Kidney glomerular epithelial cell (primary cell): ENCODE data around the gene MYT1.
"Not testable (repeated sequence)": the region's sequence is repeated elsewhere in the genome, so short reads cannot be mapped to it uniquely, and the experiment has no call there.

Source experiments
- DNase-seq: peaks from one replicate; lab custom pipeline; 2025; lab: John Stamatoyannopoulos, UW

Gene MYT1

GRCh38 chr20:64234291-64234791 is 70.1 kb downstream of the MYT1 start:
- DNase-seq: no peak

- DNase-seq: not testable (repeated sequence)
Measured at GRCh38 chr20:64234921-64235565, 70.8 kb downstream of the MYT1 start.

- no peak for DNase-seq
Measured at GRCh38 chr20:64236137-64237088, 72.2 kb downstream of the MYT1 start.

- DNase-seq: no peak
Measured at GRCh38 chr20:64237316-64237715, 73.1 kb downstream of the MYT1 start.

GRCh38 chr20:64238115-64238825 is 74.0 kb downstream of the MYT1 start:
- no peak for DNase-seq

- no peak for DNase-seq
Measured at GRCh38 chr20:64238851-64239387, 74.7 kb downstream of the MYT1 start.

GRCh38 chr20:64239449-64240242 is 75.4 kb downstream of the MYT1 start:
- DNase-seq: no peak

- no peak for DNase-seq
Measured at GRCh38 chr20:64240243-64241015, 76.2 kb downstream of the MYT1 start.

GRCh38 chr20:64241061-64241460 is 76.8 kb downstream of the MYT1 start:
- DNase-seq: no peak

- DNase-seq: no peak
Measured at GRCh38 chr20:64242003-64242796, 77.9 kb downstream of the MYT1 start.

GRCh38 chr20:64242797-64243475 is 78.7 kb downstream of the MYT1 start:
- no peak for DNase-seq

GRCh38 chr20:64244281-64244805 is 80.1 kb downstream of the MYT1 start:
- no peak for DNase-seq

- DNase-seq: no peak
Measured at GRCh38 chr20:64244870-64245603, 80.8 kb downstream of the MYT1 start.

- DNase-seq: no peak
Measured at GRCh38 chr20:64245746-64246595, 81.7 kb downstream of the MYT1 start.

GRCh38 chr20:64246616-64247306 is 82.5 kb downstream of the MYT1 start:
- DNase-seq: no peak

GRCh38 chr20:64247307-64247618 is 83.0 kb downstream of the MYT1 start:
- no peak for DNase-seq
